ENCODE data around the gene ATP5F1E. TPM values are rescaled to one million over a fixed set of nuclear protein-coding genes. Genes with fewer than 3 reads are reported as not detected.

ATP5F1E gene
- total and polyA plus RNA-seq, 2 experiments from 2014 or later: 12.9 to 211 TPM

DNA sequence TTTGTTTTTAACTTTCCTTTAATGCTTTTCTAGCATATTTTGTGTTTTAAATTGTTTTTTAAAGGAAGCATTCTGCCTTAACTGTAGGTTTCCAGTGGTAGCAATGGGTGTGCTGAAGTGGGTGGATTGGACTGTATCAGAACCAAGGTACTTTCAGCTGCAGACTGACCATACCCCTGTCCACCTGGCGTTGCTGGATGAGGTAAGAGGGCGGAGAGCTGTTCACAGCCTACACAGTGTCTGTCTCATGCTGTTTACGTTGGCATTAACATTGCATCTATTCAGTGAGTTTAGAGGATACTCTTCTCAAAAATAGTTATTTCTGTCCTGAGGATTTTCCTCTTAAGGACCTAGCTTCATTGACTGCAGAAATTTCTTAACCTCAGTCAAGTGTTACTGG lies 39.2 kb downstream of the ATP5F1E start:
- peaks cover 3% of the 10 kb centered on the region; the same call in 1 of the 2 replicates for H3F3A ChIP-seq (replicated peaks; ENCODE audit: low read depth)
- Mint-ChIP-seq H3K4me1 (no peaks in the 10 kb centered on the region), H3K9me3 (no peaks in the 10 kb centered on the region), H3K27me3 (ENCODE audit: insufficient read depth, low read depth, poor library complexity) (peaks cover 6% of the 10 kb centered on the region), H3K27ac (no peak overlapping the region), H3K36me3 (ENCODE audit: low read depth) (peaks cover 88% of the 10 kb centered on the region), H3K4me3 (no peak overlapping the region)
- H3K27ac ChIP-seq (ENCODE audit: low read depth): no peak overlapping the region
- H3K4me3 ChIP-seq: no peak overlapping the region
- no peak overlapping the region for H2AFZ ChIP-seq
- ATAC-seq (no peak), DNase-seq (ENCODE audit: low spot score) (no peak)
- peaks cover 56% of the 10 kb centered on the region for H3K36me3 ChIP-seq (ENCODE audit: insufficient read depth)
- no peaks in the 10 kb centered on the region for H3K27me3 ChIP-seq (ENCODE audit: insufficient read depth)
- H3K9me2 ChIP-seq (ENCODE audit: insufficient read depth): no peaks in the 10 kb centered on the region
- TF ChIP-seq JUNB (IDR thresholded peaks at IDR 0.05; ENCODE audit: unreplicated experiment) (no peak), EZH2phosphoT487 (IDR thresholded peaks at IDR 0.05; ENCODE audit: unreplicated experiment) (no peak), REST (IDR thresholded peaks at IDR 0.05; ENCODE audit: unreplicated experiment) (no peak), NANOG (IDR thresholded peaks at IDR 0.05; ENCODE audit: borderline replicate concordance) (no peak), ZNF114 (CRISPR knock-in tag; IDR thresholded peaks at IDR 0.05) (no peak), CREB1 (CRISPR knock-in tag; IDR thresholded peaks at IDR 0.05; ENCODE audit: low read depth) (no peak), ZNF331 (CRISPR knock-in tag; IDR thresholded peaks at IDR 0.05; ENCODE audit: low read depth) (no peak), CTCF (conservative IDR thresholded peaks at IDR 0.05; ENCODE audit: low read depth in 2 of 2) (no peak), STAT1 (IDR thresholded peaks at IDR 0.05; ENCODE audit: unreplicated experiment) (no peak), POLR2AphosphoS5 (IDR thresholded peaks at IDR 0.05; ENCODE audit: low read depth) (no peak), EZH2 (IDR thresholded peaks at IDR 0.05; ENCODE audit: low read depth, unreplicated experiment) (no peak)
- TF ChIP-seq, protein P1, sequence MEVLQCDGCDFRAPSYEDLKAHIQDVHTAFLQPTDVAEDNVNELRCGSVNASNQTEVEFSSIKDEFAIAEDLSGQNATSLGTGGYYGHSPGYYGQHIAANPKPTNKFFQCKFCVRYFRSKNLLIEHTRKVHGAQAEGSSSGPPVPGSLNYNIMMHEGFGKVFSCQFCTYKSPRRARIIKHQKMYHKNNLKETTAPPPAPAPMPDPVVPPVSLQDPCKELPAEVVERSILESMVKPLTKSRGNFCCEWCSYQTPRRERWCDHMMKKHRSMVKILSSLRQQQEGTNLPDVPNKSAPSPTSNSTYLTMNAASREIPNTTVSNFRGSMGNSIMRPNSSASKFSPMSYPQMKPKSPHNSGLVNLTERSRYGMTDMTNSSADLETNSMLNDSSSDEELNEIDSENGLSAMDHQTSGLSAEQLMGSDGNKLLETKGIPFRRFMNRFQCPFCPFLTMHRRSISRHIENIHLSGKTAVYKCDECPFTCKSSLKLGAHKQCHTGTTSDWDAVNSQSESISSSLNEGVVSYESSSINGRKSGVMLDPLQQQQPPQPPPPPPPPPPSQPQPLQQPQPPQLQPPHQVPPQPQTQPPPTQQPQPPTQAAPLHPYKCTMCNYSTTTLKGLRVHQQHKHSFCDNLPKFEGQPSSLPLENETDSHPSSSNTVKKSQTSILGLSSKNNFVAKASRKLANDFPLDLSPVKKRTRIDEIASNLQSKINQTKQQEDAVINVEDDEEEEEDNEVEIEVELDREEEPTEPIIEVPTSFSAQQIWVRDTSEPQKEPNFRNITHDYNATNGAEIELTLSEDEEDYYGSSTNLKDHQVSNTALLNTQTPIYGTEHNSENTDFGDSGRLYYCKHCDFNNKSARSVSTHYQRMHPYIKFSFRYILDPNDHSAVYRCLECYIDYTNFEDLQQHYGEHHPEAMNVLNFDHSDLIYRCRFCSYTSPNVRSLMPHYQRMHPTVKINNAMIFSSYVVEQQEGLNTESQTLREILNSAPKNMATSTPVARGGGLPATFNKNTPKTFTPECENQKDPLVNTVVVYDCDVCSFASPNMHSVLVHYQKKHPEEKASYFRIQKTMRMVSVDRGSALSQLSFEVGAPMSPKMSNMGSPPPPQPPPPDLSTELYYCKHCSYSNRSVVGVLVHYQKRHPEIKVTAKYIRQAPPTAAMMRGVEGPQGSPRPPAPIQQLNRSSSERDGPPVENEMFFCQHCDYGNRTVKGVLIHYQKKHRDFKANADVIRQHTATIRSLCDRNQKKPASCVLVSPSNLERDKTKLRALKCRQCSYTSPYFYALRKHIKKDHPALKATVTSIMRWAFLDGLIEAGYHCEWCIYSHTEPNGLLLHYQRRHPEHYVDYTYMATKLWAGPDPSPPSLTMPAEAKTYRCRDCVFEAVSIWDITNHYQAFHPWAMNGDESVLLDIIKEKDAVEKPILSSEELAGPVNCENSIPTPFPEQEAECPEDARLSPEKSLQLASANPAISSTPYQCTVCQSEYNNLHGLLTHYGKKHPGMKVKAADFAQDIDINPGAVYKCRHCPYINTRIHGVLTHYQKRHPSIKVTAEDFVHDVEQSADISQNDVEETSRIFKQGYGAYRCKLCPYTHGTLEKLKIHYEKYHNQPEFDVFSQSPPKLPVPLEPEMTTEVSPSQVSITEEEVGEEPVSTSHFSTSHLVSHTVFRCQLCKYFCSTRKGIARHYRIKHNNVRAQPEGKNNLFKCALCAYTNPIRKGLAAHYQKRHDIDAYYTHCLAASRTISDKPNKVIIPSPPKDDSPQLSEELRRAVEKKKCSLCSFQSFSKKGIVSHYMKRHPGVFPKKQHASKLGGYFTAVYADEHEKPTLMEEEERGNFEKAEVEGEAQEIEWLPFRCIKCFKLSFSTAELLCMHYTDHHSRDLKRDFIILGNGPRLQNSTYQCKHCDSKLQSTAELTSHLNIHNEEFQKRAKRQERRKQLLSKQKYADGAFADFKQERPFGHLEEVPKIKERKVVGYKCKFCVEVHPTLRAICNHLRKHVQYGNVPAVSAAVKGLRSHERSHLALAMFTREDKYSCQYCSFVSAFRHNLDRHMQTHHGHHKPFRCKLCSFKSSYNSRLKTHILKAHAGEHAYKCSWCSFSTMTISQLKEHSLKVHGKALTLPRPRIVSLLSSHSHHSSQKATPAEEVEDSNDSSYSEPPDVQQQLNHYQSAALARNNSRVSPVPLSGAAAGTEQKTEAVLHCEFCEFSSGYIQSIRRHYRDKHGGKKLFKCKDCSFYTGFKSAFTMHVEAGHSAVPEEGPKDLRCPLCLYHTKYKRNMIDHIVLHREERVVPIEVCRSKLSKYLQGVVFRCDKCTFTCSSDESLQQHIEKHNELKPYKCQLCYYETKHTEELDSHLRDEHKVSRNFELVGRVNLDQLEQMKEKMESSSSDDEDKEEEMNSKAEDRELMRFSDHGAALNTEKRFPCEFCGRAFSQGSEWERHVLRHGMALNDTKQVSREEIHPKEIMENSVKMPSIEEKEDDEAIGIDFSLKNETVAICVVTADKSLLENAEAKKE (CRISPR knock-in tag; IDR thresholded peaks at IDR 0.05): no peak
- TF ChIP-seq, protein P2, sequence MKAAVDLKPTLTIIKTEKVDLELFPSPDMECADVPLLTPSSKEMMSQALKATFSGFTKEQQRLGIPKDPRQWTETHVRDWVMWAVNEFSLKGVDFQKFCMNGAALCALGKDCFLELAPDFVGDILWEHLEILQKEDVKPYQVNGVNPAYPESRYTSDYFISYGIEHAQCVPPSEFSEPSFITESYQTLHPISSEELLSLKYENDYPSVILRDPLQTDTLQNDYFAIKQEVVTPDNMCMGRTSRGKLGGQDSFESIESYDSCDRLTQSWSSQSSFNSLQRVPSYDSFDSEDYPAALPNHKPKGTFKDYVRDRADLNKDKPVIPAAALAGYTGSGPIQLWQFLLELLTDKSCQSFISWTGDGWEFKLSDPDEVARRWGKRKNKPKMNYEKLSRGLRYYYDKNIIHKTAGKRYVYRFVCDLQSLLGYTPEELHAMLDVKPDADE (IDR thresholded peaks at IDR 0.05): no peak
- no peaks in the 10 kb centered on the region for H3K79me2 ChIP-seq (replicated peaks; ENCODE audit: insufficient read depth)
- no peak overlapping the region for H3K4me2 ChIP-seq
- peaks cover 4% of the 10 kb centered on the region; the same call in 1 of the 2 replicates for H4K20me1 ChIP-seq (replicated peaks; ENCODE audit: insufficient read depth)
- H3K4me1 ChIP-seq (ENCODE audit: insufficient read depth): no peaks in the 10 kb centered on the region
